Measurements from ENCODE around the gene PKNOX2. TPM values are rescaled to one million over a fixed set of nuclear protein-coding genes. Genes with fewer than 3 reads are reported as not detected.

The PKNOX2 gene
- total and polyA plus RNA-seq, 10 of the 15 experiments (the other 5 are each of a cell fraction or from before 2014, with no cell fraction given), result not detected

GRCh38 chr11:125389339-125390166 lies 225.0 kb downstream of the PKNOX2 start:
- Histone ChIP-seq H3K9ac (ENCODE audit: control insufficient read depth, insufficient read depth, low read length) (no peak overlapping the region), H3K4me1 (ENCODE audit: control insufficient read depth, insufficient read depth, low read length) (no peaks in the 10 kb centered on the region), H3K36me3 (ENCODE audit: control insufficient read depth in 2 of 2, insufficient read depth in 2 of 2, low read length in 1 of 2) (no peaks in the 10 kb centered on the region), H2AFZ (ENCODE audit: control insufficient read depth, low read depth, low read length) (no peak overlapping the region), H3K4me3 (no peak overlapping the region), H3K4me2 (ENCODE audit: control insufficient read depth, insufficient read depth) (no peak overlapping the region), H3K79me2 (ENCODE audit: control insufficient read depth, insufficient read depth, low read length) (no peaks in the 10 kb centered on the region), H3K27me3 (replicated peaks in 1 of 2; ENCODE audit: control insufficient read depth in 2 of 2, insufficient read depth in 2 of 2, low read length in 1 of 2) (peaks cover 0 to 2% of the 10 kb centered on the region in 2 experiments; a peak in 3 of 4 replicates), H3K9me3 (replicated peaks; ENCODE audit: control insufficient read depth, insufficient read depth, low read length) (no peaks in the 10 kb centered on the region), H3K27ac (ENCODE audit: control insufficient read depth, insufficient read depth) (no peak overlapping the region), H4K20me1 (ENCODE audit: control insufficient read depth, insufficient read depth) (no peaks in the 10 kb centered on the region)
- CTCF ChIA-PET, result interaction anchor here (0.8 to 2.0 kb wide), 4 partner anchors 9 to 43 kb away, joined by 3 to 8 read pairs (median 5); no protein-coding TSS in a partner anchor
- ATAC-seq, result no peak
- in situ Hi-C loops (cut with MboI), result no loop called here
- no peak for DNase-seq (ENCODE audit: low read depth, low spot score)
- no peak for FAIRE-seq
- WGBS (ENCODE audit: insufficient coverage, insufficient replicate concordance, low lambda C conversion rate, missing lambda C conversion rate), result 58% methylated on average over 19 of the region's 19 CpGs
- no peak for TF ChIP-seq GABPA (IDR thresholded peaks at IDR 0.05; ENCODE audit: low read depth)
- no peak for TF ChIP-seq BMI1 (IDR thresholded peaks at IDR 0.05; ENCODE audit: borderline replicate concordance)
- TF ChIP-seq NFYA (IDR thresholded peaks at IDR 0.05; ENCODE audit: borderline replicate concordance, low read depth, low read length), result no peak
- TF ChIP-seq POLR2AphosphoS5 (IDR thresholded peaks at IDR 0.05; ENCODE audit: low read length), result no peak
- no peak for TF ChIP-seq USF1 (IDR thresholded peaks at IDR 0.05; ENCODE audit: borderline replicate concordance, extremely low read length, insufficient read depth, low read depth, low read length)
- no peak for TF ChIP-seq ATF2 (IDR thresholded peaks at IDR 0.05; ENCODE audit: low read length)
- no peak for TF ChIP-seq MLLT1 (IDR thresholded peaks at IDR 0.05)
- TF ChIP-seq SIX5 (IDR thresholded peaks at IDR 0.05; ENCODE audit: low read depth, low read length, severe bottlenecking), result no peak
- no peak for TF ChIP-seq SPI1 (IDR thresholded peaks at IDR 0.05; ENCODE audit: borderline replicate concordance, insufficient read depth, low read depth, low read length)
- POLR2A ChIA-PET, result interaction anchor here (2.1 kb wide), 1 partner anchor 31 kb away, joined by 5 read pairs; no protein-coding TSS in a partner anchor
- SMC1A ChIA-PET (ENCODE audit: uncharacterized antibody, unreplicated experiment), result interaction anchor here (0.6 to 2.6 kb wide), 6 partner anchors 8 to 373 kb away, joined by 3 to 8 read pairs (median 4); no protein-coding TSS in a partner anchor
- RAD21 ChIA-PET (ENCODE audit: unreplicated experiment), result interaction anchor here (0.5 to 1.3 kb wide), 3 partner anchors 16 to 126 kb away, joined by 3 read pairs; no protein-coding TSS in a partner anchor
- intact Hi-C loops (cut with micrococcal nuclease; ENCODE audit: unreplicated experiment), result no loop called here
- BruUV-seq (replicated peaks), result no TSS peak

All from GM12878 (cell line).